HepG2 (cell line): ENCODE measurements around the gene ALOX12. TPM values are rescaled to one million over a fixed set of nuclear protein-coding genes. Genes with fewer than 3 reads are reported as not detected.

Source experiments
- CBFB ChIP-seq: sonication (generic); formaldehyde crosslinking; IDR thresholded peaks from 2 replicates; pipeline ENCODE4 v1.4.0; 2020; ENCODE audit warnings: missing genetic modification reagents
- CCDC6 ChIP-seq: sonication (generic); formaldehyde crosslinking; IDR thresholded peaks from 2 replicates; pipeline ENCODE4 v1.8.1; 2022; ENCODE audit warnings: mild to moderate bottlenecking, missing genetic modification reagents, moderate library complexity
- FLYWCH1 ChIP-seq: sonication (generic); formaldehyde crosslinking; IDR thresholded peaks from 2 replicates; pipeline ENCODE4 v1.8.1; 2023; ENCODE audit warnings: mild to moderate bottlenecking, missing genetic modification reagents
- FOXO1 ChIP-seq: sonication (generic); formaldehyde crosslinking; IDR thresholded peaks from 2 replicates; pipeline ENCODE4 v1.4.0; 2020; ENCODE audit warnings: missing genetic modification reagents
- GRHL1 ChIP-seq: sonication (generic); formaldehyde crosslinking; conservative IDR thresholded peaks from 2 replicates; pipeline ENCODE4 v1.8.0; 2022; ENCODE audit warnings: missing genetic modification reagents
- IKZF1 ChIP-seq: fragments of 450-650 bp; IDR thresholded peaks from 2 replicates; pipeline ENCODE4 v1.7.1; 2016
- KDM2A ChIP-seq: sonication (generic); formaldehyde crosslinking; IDR thresholded peaks from 2 replicates; pipeline ENCODE4 v1.4.0; 2020; ENCODE audit warnings: low read depth, missing genetic modification reagents, borderline replicate concordance
- KLF15 ChIP-seq: sonication (generic); formaldehyde crosslinking; IDR thresholded peaks from 2 replicates; pipeline ENCODE4 v1.8.1; 2023; ENCODE audit warnings: borderline replicate concordance, mild to moderate bottlenecking, inconsistent platforms, missing genetic modification reagents, mixed read lengths
- PHF8 ChIP-seq: sonication (generic); formaldehyde crosslinking; IDR thresholded peaks from 2 replicates; pipeline ENCODE4 v1.5.0; 2020; ENCODE audit warnings: missing genetic modification reagents
- SETDB1 ChIP-seq: sonication (generic); formaldehyde crosslinking; IDR thresholded peaks from 2 replicates; pipeline ENCODE4 v1.5.1; 2020; ENCODE audit warnings: missing genetic modification reagents, mild to moderate bottlenecking, borderline replicate concordance
- TARDBP ChIP-seq: sonication (generic); formaldehyde crosslinking; IDR thresholded peaks from 2 replicates; pipeline ENCODE4 v1.8.0; 2022; ENCODE audit warnings: mild to moderate bottlenecking, missing genetic modification reagents
- THAP7 ChIP-seq: sonication (generic); formaldehyde crosslinking; IDR thresholded peaks from 2 replicates; pipeline ENCODE4 v1.8.1; 2023; ENCODE audit warnings: mild to moderate bottlenecking, missing genetic modification reagents
- ZNF264 ChIP-seq: sonication (generic); formaldehyde crosslinking; IDR thresholded peaks from 2 replicates; pipeline ENCODE4 v1.4.0; 2020; ENCODE audit warnings: missing genetic modification reagents
- ZNF430 ChIP-seq: sonication (generic); formaldehyde crosslinking; IDR thresholded peaks from 2 replicates; pipeline ENCODE4 v1.9.0; 2021; ENCODE audit warnings: mild to moderate bottlenecking, missing genetic modification reagents
- ZNF687 ChIP-seq: sonication (generic); formaldehyde crosslinking; IDR thresholded peaks from 2 replicates; pipeline ENCODE4 v1.5.1; 2020; ENCODE audit warnings: mild to moderate bottlenecking, missing genetic modification reagents, moderate library complexity
- ZNF75D ChIP-seq: sonication (generic); formaldehyde crosslinking; IDR thresholded peaks from 2 replicates; pipeline ENCODE4 v1.8.1; 2023; ENCODE audit warnings: missing genetic modification reagents, mild to moderate bottlenecking, borderline replicate concordance
- ZSCAN31 ChIP-seq: sonication (generic); formaldehyde crosslinking; IDR thresholded peaks from 2 replicates; pipeline ENCODE4 v1.5.0; 2020; ENCODE audit warnings: low read depth, mild to moderate bottlenecking, missing genetic modification reagents
- polyA plus RNA-seq, 8 experiments: library from polyadenylated mRNA; depleted of rRNA in 3 of 8; stranded (reverse) in 7 of 8; unstranded in 1 of 8; fragments of >200 nt; fragmentation: Illumina TruSeq in 4 of 8; extraction: Trizol in 4 of 8; gene quantifications; 2 replicates each; pipeline versions ENCODE4 v1.2.1 to v1.2.3, GENCODE V29; 2011 to 2016; ENCODE audit warnings: low read depth in 4 of 8, missing spikeins in 1 of 8, mixed read lengths in 1 of 8; ENCODE audit not compliant: insufficient read depth in 1 of 8
- total RNA-seq, 5 experiments: library from RNA; depleted of rRNA; stranded (reverse); fragments of >200 nt; fragmentation: Illumina TruSeq; extraction: Trizol; gene quantifications; 2 replicates each; pipeline ENCODE4 v1.2.3, GENCODE V29; 2016; ENCODE audit warnings: low read depth in 1 of 5
- TF ChIP-seq, protein P1 (sequence below): sonication (generic); formaldehyde crosslinking; IDR thresholded peaks from 2 replicates; pipeline ENCODE4 v1.8.0; 2022; ENCODE audit warnings: missing genetic modification reagents, low read depth, mild to moderate bottlenecking, borderline replicate concordance

ALOX12 gene
- total and polyA plus RNA-seq, 2 of the 13 experiments (the other 11 are each of a cell fraction or from before 2014, with no cell fraction given): not detected

DNA sequence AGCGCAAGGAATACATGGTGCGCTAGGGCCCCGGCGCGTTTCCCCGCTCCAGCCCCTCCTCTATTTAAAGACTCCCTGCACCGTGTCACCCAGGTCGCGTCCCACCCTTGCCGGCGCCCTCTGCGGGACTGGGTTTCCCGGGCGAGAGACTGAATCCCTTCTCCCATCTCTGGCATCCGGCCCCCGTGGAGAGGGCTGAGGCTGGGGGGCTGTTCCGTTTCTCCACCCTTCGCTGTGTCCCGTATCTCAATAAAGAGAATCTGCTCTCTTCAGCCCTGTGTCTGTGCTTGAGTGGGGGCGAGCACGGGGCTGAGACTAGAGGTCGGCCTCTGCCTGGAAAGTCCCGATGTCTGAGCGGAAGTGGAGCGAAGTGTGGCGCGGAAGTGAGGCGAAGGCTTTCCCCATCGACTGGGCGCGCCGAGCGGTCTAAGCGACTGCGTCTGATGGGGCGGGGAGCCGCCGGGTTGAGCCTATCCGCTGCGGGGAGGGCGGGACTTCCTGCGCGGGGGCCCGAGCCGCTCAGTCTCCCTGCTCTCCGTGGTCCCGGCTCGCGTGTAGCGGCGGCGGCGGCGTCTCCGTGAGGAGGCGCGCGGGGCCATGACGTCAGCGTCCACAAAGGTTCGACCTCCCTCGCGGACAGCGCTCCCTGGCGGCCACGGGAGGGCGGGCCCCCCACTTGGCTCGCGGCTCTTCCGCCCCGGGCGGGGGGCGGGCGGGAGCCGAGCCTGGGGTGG, 18.6 kb downstream of the ALOX12 start (continued):
- TF ChIP-seq IKZF1: no peak
- peak; percentile 99 for TF ChIP-seq THAP7
- peak; percentile 59; the same call in 1 of the 2 replicates for TF ChIP-seq CBFB (CRISPR knock-in tag)
- no peak for TF ChIP-seq KLF15 (CRISPR knock-in tag)
- TF ChIP-seq, protein P1, sequence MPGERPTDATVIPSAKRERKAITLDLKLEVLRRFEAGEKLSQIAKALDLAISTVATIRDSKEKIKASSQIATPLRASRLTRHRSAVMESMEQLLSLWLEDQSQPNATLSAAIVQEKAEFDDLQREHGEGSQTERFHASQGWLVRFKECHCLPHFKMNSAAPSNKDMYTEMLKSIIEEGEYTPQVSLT (CRISPR knock-in tag): no peak
- TF ChIP-seq SETDB1 (CRISPR knock-in tag): no peak
- TF ChIP-seq KDM2A (CRISPR knock-in tag): peak; percentile 99
- peak; percentile 94 for TF ChIP-seq ZNF687 (CRISPR knock-in tag)
- TF ChIP-seq TARDBP (CRISPR knock-in tag): no peak; the same call in 1 of the 2 replicates
- no peak for TF ChIP-seq ZNF264 (CRISPR knock-in tag)
- TF ChIP-seq ZNF75D (CRISPR knock-in tag): no peak
- TF ChIP-seq GRHL1 (CRISPR knock-in tag): no peak
- TF ChIP-seq PHF8 (CRISPR knock-in tag): peak; percentile 58
- peak; percentile 84 for TF ChIP-seq CCDC6 (CRISPR knock-in tag)
- no peak for TF ChIP-seq FLYWCH1 (CRISPR knock-in tag)
- TF ChIP-seq FOXO1 (CRISPR knock-in tag): no peak; the same call in 1 of the 2 replicates
- 0 out of 2 replicates have a peak, but pooled peaks have one; percentile 72 for TF ChIP-seq ZSCAN31 (CRISPR knock-in tag)
- peak; percentile 85 for TF ChIP-seq ZNF430 (CRISPR knock-in tag)
